Liver (tissue), 9 donors: ENCODE results near the gene NACAD. TPM values are rescaled to one million over a fixed set of nuclear protein-coding genes. Genes with fewer than 3 reads are reported as not detected.

Experiments used
- DNase-seq: peaks from one replicate; pipeline ENCODE4 v3.0.0-alpha.2; 2017; ENCODE audit warnings: low spot score
- H3K27ac ChIP-seq, 2 donors: one replicate each; pipeline ENCODE4 v1.7.0; 2013; ENCODE audit warnings: inconsistent platforms in 2 of 2, low read length in 2 of 2, control low read depth in 1 of 2, low read depth in 1 of 2, mild to moderate bottlenecking in 1 of 2
- H3K27me3 ChIP-seq, 4 donors: one replicate each; pipeline versions ENCODE4 v1.6.1 to v1.7.0; 2013; ENCODE audit warnings: low read length in 3 of 4, inconsistent platforms in 1 of 4, mild to moderate bottlenecking in 1 of 4, moderate library complexity in 1 of 4; ENCODE audit not compliant: control insufficient read depth in 4 of 4, insufficient read depth in 4 of 4
- H3K36me3 ChIP-seq, 4 donors: one replicate each; pipeline versions ENCODE4 v1.6.1 to v1.7.0; 2013; ENCODE audit warnings: low read length in 3 of 4, mild to moderate bottlenecking in 3 of 4, low read depth in 1 of 4, moderate library complexity in 1 of 4; ENCODE audit not compliant: control insufficient read depth in 4 of 4, insufficient read depth in 3 of 4
- H3K4me1 ChIP-seq, 4 donors: one replicate each; pipeline versions ENCODE4 v1.6.1 to v1.7.0; 2013; ENCODE audit warnings: low read length in 3 of 4, mild to moderate bottlenecking in 3 of 4, moderate library complexity in 1 of 4; ENCODE audit not compliant: control insufficient read depth in 4 of 4, insufficient read depth in 4 of 4
- H3K4me3 ChIP-seq, 3 donors: one replicate each; pipeline versions ENCODE4 v1.6.1 to v1.7.0; 2013; ENCODE audit warnings: low read length in 3 of 3, control low read depth in 1 of 3, low read depth in 1 of 3, mild to moderate bottlenecking in 1 of 3
- H3K9ac ChIP-seq, 2 donors: one replicate each; pipeline ENCODE4 v1.7.0; 2013; ENCODE audit warnings: low read length in 2 of 2, mild to moderate bottlenecking in 2 of 2, moderate library complexity in 2 of 2, control low read depth in 1 of 2, low read depth in 1 of 2
- H3K9me3 ChIP-seq, 4 donors: one replicate each; pipeline versions ENCODE4 v1.6.1 to v1.7.0; 2013; ENCODE audit warnings: low read length in 3 of 4; ENCODE audit not compliant: control insufficient read depth in 4 of 4
- EGR1 ChIP-seq, 2 donors: IDR thresholded peaks; 2 replicates each; pipeline ENCODE4 v1.6.1; 2016 to 2018; ENCODE audit warnings: antibody characterized with exemption in 2 of 2, low read depth in 2 of 2
- FOXA1 ChIP-seq: IDR thresholded peaks from 2 replicates; pipeline ENCODE4 v1.6.1; 2016; ENCODE audit warnings: antibody characterized with exemption
- FOXA2 ChIP-seq: IDR thresholded peaks from 2 replicates; pipeline ENCODE4 v1.6.1; 2016; ENCODE audit warnings: antibody characterized with exemption
- GABPA ChIP-seq, 2 donors: IDR thresholded peaks in 1 of 2; conservative IDR thresholded peaks in 1 of 2; 2 replicates each; pipeline ENCODE4 v1.6.1; 2016; ENCODE audit warnings: antibody characterized with exemption in 2 of 2, mild to moderate bottlenecking in 1 of 2, moderate library complexity in 1 of 2
- HNF4A ChIP-seq, 2 donors: conservative IDR thresholded peaks; 2 replicates each; pipeline ENCODE4 v1.6.1; 2016; ENCODE audit warnings: antibody characterized with exemption in 2 of 2, mild to moderate bottlenecking in 2 of 2
- HNF4G ChIP-seq: IDR thresholded peaks from 2 replicates; pipeline ENCODE4 v1.6.1; 2016; ENCODE audit warnings: antibody characterized with exemption
- JUND ChIP-seq, 2 donors: IDR thresholded peaks; 2 replicates each; pipeline ENCODE4 v1.6.1; 2016; ENCODE audit warnings: antibody characterized with exemption in 2 of 2
- NR2F2 ChIP-seq: IDR thresholded peaks from 2 replicates; pipeline ENCODE4 v1.6.1; 2016; ENCODE audit warnings: antibody characterized with exemption
- RAD21 ChIP-seq, 2 donors: IDR thresholded peaks; 2 replicates each; pipeline ENCODE4 v1.6.1; 2016; ENCODE audit warnings: antibody characterized with exemption in 2 of 2, mild to moderate bottlenecking in 2 of 2
- RXRA ChIP-seq, 2 donors: IDR thresholded peaks; 2 replicates each; pipeline ENCODE4 v1.6.1; 2017 to 2018; ENCODE audit warnings: antibody characterized with exemption in 2 of 2, mild to moderate bottlenecking in 1 of 2
- SP1 ChIP-seq: IDR thresholded peaks from 2 replicates; pipeline ENCODE4 v1.6.1; 2018; ENCODE audit warnings: antibody characterized with exemption, mild to moderate bottlenecking
- TAF1 ChIP-seq: conservative IDR thresholded peaks from 2 replicates; pipeline ENCODE4 v1.6.1; 2016; ENCODE audit warnings: antibody characterized with exemption, mild to moderate bottlenecking
- YY1 ChIP-seq: IDR thresholded peaks from 2 replicates; pipeline ENCODE4 v1.6.1; 2016; ENCODE audit warnings: antibody characterized with exemption, mild to moderate bottlenecking
- WGBS: extraction: QIAGEN DNeasy Blood & Tissue Kit; methylation state at CpG from one replicate; pipeline ENCODE4 v1.1.7; 2013; 5-methylcytosine and 5-hydroxymethylcytosine counted together
- polyA plus RNA-seq, 2 donors: library from polyadenylated mRNA; stranded (reverse) in 1 of 2; unstranded in 1 of 2; fragments of 200-250 nt in 1 of 2; fragments of >200 nt in 1 of 2; fragmentation: Nextera tagmentation in 1 of 2; extraction: Ambion mirVana in 1 of 2; gene quantifications; one replicate each; pipeline versions ENCODE4 v1.2.1 to v1.2.3, GENCODE V29; 2013 to 2015
- total RNA-seq, 2 donors: library from RNA; depleted of rRNA; stranded (reverse); fragments of >200 nt; gene quantifications; one replicate each; pipeline ENCODE4 v1.2.3, GENCODE V29; 2014
- TF ChIP-seq, protein P1 (sequence below): IDR thresholded peaks from 2 replicates; pipeline ENCODE4 v1.6.1; 2016; ENCODE audit warnings: antibody characterized with exemption
- TF ChIP-seq, protein P2 (sequence below): fragments of 150-350 bp; IDR thresholded peaks from 2 replicates; pipeline ENCODE4 v1.5.1; 2017; ENCODE audit warnings: improper control_type of control experiment, low read depth, low read length; ENCODE audit not compliant: missing input control
- TF ChIP-seq, protein P3 (sequence below): IDR thresholded peaks from 2 replicates; pipeline ENCODE4 v1.6.1; 2016; ENCODE audit warnings: antibody characterized with exemption
- TF ChIP-seq, protein P4 (sequence below): IDR thresholded peaks from 2 replicates; pipeline ENCODE4 v1.6.1; 2016; ENCODE audit warnings: antibody characterized with exemption, mild to moderate bottlenecking
- TF ChIP-seq, protein P5 (sequence below): IDR thresholded peaks from 2 replicates; pipeline ENCODE4 v1.6.1; 2016; ENCODE audit warnings: antibody characterized with exemption
- donor health status: healthy.
- donor health status: healthy.
- donor health status: healthy.
- donor health status: healthy.
- donor health status: healthy.

The NACAD gene
- total and polyA plus RNA-seq, 4 donors = 0.03 to 0.14 (median 0.09) TPM

DNA sequence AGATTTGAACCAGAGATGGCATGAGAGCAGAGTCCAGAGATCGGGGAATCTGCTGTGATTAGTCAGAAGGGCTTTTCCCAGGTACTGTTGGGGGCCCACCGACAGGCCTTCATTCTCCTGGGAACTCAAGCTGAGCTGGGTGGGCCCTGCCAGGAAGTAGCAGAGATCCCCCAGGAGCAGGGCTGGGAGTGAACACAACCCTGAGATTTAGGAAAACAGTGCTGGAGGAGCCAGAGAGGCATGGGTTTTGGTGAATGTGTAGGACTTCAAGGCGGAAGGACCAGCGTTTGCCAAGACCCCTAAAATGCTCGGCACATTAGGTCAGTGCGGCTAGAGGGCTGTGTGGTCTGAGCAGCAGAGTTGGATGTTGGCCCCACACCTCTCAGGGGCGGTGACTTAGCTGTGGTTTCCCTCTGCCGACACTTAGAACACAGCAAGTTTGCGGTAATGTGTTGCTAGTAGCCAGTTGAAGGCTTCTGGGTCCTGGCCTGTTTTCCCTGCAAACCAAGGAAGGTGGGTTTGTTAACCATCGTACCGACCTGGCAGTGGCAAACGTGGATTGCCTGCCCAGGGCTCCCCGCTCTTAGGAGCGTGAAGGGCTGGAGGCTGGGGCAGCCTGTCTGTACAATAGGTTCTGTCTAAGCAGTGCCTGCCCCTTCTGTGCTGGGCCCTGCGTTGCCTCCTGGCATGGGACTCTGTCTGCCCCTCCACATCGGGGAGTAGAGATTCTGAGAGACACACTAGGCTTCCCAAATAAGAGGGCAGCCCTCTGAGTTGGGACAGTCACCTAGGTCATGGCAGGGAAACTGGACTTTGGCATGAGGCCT lies 14.0 kb downstream of the NACAD start:
- Histone ChIP-seq H3K9ac (no peak overlapping the region), H3K27me3 (no peaks in the 10 kb centered on the region), H3K9me3 (no peaks in the 10 kb centered on the region), H3K27ac (no peak overlapping the region), H3K4me3 (no peak overlapping the region), H3K4me1 (no peaks in the 10 kb centered on the region), H3K36me3 (peaks cover 12 to 69% (median 47%) of the 10 kb centered on the region in 4 donors)
- no peak for DNase-seq
- WGBS = 94% methylated on average over 16 of the region's 16 CpGs
- TF ChIP-seq TAF1 (no peak), FOXA1 (no peak)
- TF ChIP-seq, protein P1, sequence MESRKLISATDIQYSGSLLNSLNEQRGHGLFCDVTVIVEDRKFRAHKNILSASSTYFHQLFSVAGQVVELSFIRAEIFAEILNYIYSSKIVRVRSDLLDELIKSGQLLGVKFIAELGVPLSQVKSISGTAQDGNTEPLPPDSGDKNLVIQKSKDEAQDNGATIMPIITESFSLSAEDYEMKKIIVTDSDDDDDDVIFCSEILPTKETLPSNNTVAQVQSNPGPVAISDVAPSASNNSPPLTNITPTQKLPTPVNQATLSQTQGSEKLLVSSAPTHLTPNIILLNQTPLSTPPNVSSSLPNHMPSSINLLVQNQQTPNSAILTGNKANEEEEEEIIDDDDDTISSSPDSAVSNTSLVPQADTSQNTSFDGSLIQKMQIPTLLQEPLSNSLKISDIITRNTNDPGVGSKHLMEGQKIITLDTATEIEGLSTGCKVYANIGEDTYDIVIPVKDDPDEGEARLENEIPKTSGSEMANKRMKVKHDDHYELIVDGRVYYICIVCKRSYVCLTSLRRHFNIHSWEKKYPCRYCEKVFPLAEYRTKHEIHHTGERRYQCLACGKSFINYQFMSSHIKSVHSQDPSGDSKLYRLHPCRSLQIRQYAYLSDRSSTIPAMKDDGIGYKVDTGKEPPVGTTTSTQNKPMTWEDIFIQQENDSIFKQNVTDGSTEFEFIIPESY = no peak
- TF ChIP-seq, protein P2, sequence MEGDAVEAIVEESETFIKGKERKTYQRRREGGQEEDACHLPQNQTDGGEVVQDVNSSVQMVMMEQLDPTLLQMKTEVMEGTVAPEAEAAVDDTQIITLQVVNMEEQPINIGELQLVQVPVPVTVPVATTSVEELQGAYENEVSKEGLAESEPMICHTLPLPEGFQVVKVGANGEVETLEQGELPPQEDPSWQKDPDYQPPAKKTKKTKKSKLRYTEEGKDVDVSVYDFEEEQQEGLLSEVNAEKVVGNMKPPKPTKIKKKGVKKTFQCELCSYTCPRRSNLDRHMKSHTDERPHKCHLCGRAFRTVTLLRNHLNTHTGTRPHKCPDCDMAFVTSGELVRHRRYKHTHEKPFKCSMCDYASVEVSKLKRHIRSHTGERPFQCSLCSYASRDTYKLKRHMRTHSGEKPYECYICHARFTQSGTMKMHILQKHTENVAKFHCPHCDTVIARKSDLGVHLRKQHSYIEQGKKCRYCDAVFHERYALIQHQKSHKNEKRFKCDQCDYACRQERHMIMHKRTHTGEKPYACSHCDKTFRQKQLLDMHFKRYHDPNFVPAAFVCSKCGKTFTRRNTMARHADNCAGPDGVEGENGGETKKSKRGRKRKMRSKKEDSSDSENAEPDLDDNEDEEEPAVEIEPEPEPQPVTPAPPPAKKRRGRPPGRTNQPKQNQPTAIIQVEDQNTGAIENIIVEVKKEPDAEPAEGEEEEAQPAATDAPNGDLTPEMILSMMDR = no peak

DNA sequence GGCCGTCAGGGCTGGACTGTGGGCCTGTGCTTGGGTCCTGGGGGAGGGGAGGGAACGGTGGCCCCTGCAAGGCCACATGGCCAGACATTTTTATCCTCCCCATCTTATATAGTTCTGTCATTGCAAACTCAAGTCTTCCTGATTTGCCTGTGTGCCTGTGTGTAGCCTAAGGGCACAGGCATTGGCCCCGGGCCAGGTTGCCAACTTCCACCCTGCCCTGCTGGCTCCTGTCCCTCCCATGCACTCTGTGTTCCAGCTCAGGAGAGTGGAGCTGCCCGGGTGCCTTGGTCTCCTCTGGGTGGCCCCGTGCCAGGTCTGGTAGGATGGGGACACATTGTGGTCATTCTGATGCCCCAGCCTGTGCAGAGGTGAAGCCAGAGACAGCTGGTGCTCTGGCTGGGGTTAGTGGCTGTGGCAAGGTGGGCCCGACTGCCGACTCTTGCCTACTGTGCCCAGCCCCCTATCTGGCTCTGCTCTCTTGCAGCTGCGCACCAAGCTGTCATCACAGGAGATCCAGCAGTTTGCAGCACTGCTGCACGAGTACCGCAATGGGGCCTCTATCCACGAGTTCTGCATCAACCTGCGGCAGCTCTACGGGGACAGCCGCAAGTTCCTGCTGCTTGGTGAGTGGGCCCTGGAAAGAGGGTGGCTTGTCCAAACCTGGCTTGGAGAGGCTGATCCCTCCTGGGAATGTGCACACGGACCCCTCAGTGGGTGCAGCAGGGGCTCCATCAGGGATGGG lies 14.8 kb downstream of the NACAD start:
- Histone ChIP-seq H3K36me3 (peaks cover 12 to 77% (median 54%) of the 10 kb centered on the region in 4 donors), H3K4me3 (no peak overlapping the region), H3K9me3 (no peaks in the 10 kb centered on the region), H3K9ac (no peak overlapping the region), H3K27me3 (no peaks in the 10 kb centered on the region), H3K4me1 (no peaks in the 10 kb centered on the region), H3K27ac (no peak overlapping the region)
- TF ChIP-seq GABPA (IDR thresholded peaks at IDR 0.05 in 1 of 2, conservative IDR thresholded peaks at IDR 0.05 in 1 of 2) = no peak
- TF ChIP-seq NR2F2 = no peak
- TF ChIP-seq TAF1 = no peak
- TF ChIP-seq RXRA (IDR thresholded peaks at IDR 0.05) = no peak
- TF ChIP-seq, protein P3, sequence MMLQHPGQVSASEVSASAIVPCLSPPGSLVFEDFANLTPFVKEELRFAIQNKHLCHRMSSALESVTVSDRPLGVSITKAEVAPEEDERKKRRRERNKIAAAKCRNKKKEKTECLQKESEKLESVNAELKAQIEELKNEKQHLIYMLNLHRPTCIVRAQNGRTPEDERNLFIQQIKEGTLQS = no peak
- TF ChIP-seq HNF4G = no peak
- no peak for TF ChIP-seq HNF4A (conservative IDR thresholded peaks at IDR 0.05)
- no peak for TF ChIP-seq FOXA2
- TF ChIP-seq YY1 = no peak
- TF ChIP-seq, protein P4, sequence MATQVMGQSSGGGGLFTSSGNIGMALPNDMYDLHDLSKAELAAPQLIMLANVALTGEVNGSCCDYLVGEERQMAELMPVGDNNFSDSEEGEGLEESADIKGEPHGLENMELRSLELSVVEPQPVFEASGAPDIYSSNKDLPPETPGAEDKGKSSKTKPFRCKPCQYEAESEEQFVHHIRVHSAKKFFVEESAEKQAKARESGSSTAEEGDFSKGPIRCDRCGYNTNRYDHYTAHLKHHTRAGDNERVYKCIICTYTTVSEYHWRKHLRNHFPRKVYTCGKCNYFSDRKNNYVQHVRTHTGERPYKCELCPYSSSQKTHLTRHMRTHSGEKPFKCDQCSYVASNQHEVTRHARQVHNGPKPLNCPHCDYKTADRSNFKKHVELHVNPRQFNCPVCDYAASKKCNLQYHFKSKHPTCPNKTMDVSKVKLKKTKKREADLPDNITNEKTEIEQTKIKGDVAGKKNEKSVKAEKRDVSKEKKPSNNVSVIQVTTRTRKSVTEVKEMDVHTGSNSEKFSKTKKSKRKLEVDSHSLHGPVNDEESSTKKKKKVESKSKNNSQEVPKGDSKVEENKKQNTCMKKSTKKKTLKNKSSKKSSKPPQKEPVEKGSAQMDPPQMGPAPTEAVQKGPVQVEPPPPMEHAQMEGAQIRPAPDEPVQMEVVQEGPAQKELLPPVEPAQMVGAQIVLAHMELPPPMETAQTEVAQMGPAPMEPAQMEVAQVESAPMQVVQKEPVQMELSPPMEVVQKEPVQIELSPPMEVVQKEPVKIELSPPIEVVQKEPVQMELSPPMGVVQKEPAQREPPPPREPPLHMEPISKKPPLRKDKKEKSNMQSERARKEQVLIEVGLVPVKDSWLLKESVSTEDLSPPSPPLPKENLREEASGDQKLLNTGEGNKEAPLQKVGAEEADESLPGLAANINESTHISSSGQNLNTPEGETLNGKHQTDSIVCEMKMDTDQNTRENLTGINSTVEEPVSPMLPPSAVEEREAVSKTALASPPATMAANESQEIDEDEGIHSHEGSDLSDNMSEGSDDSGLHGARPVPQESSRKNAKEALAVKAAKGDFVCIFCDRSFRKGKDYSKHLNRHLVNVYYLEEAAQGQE = no peak
- TF ChIP-seq RAD21 (IDR thresholded peaks at IDR 0.05) = no peak
- TF ChIP-seq, protein P2 = no peak
- no peak for TF ChIP-seq EGR1 (IDR thresholded peaks at IDR 0.05; ENCODE audit: low read depth in 2 of 2)
- TF ChIP-seq SP1 = no peak
- TF ChIP-seq JUND (IDR thresholded peaks at IDR 0.05) = no peak
- TF ChIP-seq, protein P5, sequence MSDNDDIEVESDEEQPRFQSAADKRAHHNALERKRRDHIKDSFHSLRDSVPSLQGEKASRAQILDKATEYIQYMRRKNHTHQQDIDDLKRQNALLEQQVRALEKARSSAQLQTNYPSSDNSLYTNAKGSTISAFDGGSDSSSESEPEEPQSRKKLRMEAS = no peak
- 91% methylated on average over 15 of the region's 15 CpGs for WGBS
- DNase-seq = no peak
